HFF-Myc (cell line): ENCODE measurements around the gene USF2.

Source experiments
- DNase-seq: peaks from one replicate; pipeline ENCODE4 v3.0.0-alpha.2; 2011; ENCODE audit warnings: low read depth; ENCODE audit errors: extremely low read depth
- H3K4me3 ChIP-seq: replicated peaks from 2 replicates; pipeline ENCODE4 v1.5.1; 2011; ENCODE audit warnings: low read depth, mild to moderate bottlenecking, control low read depth, low read length
- CTCF ChIP-seq: IDR thresholded peaks from 2 replicates; pipeline ENCODE4 v1.5.1; 2012; ENCODE audit warnings: mild to moderate bottlenecking, low read depth, low read length, control low read depth; ENCODE audit errors: missing control alignments

USF2 gene

GRCh38 chr19:35262101-35262761 lies 6.5 kb upstream of the USF2 start:
- no peak overlapping the region for H3K4me3 ChIP-seq
- TF ChIP-seq CTCF, result no peak
- no peak for DNase-seq

DNA sequence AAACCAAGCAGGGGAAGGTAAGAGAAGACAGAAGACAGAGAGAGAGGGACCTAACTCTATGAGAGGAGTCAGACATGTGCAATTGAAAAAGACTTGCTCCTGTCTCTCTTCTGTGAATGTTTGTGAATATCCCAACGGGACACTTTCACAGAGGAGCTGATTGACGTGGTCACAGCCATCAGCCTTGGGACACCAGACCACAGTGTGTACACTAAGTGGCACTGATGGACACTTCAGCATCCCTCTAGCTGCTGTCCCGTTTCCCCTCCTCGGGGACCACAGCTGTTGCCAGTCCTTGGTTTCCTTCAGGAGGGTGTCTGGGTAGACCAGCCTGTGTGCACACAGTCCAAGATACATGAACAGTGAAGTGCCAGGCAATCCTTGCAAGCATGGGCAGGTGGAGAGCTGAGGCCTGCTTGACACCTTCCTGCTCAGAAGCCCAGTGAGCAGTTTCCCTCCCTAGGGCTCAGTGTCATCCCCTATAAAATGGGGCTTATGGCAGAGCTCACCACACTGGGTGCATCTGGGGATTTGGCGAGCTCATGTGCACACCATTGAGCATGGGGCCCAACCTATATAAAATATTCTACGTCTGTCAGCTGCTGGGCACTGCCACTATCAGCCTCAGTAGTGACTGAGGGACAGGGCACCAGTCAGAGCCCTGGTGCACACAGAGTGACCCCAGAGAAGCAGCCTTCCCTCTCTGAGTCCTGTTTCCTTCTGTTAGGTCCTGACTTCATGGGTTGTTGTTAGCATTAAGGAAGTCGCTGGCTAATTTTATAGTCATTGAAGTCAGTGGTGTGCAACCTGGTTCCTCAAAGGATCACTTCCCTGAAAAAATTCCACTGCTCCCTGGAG lies 4.3 kb upstream of the USF2 start:
- no peak for TF ChIP-seq CTCF
- DNase-seq, result no peak
- H3K4me3 ChIP-seq, result no peak overlapping the region

DNA sequence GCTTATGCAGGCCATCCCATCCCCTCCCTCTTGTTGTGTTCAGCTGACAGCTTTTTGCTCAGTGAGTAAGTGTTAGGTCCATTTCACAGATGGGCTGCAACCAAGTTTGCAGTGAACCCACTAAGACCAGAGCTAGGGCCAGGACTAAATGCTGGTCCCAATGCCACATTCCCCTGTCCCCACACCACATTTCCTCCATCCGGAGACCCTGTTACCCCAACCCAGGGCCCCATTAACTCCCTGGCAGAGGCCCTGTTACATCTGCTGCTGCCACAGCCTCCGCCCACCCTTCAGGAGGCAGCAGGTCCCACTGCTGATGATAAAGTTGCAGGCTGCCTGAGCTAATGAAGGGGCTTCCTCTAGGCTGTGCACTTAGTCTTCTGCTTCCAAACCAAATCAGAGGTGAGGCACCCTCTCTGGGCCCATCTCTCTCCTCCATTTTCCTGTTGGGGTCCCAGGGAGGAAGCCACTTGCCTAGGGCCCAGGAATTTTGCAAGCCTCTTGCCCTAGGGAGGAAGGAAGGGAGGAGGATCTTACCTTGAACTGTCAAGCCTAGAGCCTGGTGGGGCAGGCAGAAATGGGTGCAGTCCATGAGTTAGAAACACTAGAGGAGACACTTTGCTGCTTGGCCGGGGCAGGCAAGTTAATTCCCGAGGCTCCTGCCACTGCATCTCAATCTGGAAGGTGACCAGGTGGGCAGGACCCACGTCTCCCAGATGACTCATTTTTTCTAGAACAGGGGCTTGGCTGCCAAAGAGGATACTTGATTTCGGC lies 3.4 kb upstream of the USF2 start:
- no peak for TF ChIP-seq CTCF
- no peak for DNase-seq
- H3K4me3 ChIP-seq, result no peak overlapping the region

DNA sequence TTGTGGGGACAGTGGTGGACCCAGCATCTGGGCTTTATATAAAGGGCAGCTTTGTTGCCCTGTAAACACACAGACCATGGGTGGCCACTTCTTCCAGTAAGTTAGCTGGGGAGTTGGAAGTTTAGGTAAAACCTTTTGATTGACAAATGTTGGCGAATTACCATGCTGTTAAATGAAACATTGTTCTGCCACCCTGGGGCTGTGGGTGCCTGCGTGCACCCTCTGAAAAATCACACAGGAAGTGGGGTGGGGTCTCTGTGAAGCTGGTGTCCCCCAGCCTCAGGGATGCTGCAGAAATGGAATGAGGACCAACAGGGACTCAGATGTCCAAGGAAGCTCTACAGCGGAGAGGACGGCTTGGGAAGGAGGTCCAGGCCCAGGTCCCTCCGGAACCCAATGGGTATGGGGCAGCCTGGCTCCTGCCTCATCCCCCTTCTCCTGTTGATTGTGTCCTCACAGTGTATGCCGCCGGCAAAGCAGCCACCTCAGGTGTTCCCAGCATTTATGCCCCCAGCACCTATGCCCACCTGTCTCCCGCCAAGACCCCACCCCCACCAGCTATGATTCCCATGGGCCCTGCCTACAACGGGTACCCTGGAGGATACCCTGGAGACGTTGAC lies 2.8 kb upstream of the USF2 start:
- no peak overlapping the region for H3K4me3 ChIP-seq
- TF ChIP-seq CTCF, result no peak
- DNase-seq, result no peak

- DNase-seq, result no peak
- no peak for TF ChIP-seq CTCF
- peak overlapping the region; percentile 81 for H3K4me3 ChIP-seq
Measured at GRCh38 chr19:35266520-35267352, 2.0 kb upstream of the USF2 start.
